CD4-positive, alpha-beta T cell treated with Interleukin-1 beta for 1 hour (primary cell): ENCODE data around the gene ADGRG2.

ENCODE experiments used
- DNase-seq, 2 donors: peaks; one replicate each; pipeline ENCODE4 v3.0.0-alpha.2; 2020 to 2022

Gene ADGRG2, protein sequence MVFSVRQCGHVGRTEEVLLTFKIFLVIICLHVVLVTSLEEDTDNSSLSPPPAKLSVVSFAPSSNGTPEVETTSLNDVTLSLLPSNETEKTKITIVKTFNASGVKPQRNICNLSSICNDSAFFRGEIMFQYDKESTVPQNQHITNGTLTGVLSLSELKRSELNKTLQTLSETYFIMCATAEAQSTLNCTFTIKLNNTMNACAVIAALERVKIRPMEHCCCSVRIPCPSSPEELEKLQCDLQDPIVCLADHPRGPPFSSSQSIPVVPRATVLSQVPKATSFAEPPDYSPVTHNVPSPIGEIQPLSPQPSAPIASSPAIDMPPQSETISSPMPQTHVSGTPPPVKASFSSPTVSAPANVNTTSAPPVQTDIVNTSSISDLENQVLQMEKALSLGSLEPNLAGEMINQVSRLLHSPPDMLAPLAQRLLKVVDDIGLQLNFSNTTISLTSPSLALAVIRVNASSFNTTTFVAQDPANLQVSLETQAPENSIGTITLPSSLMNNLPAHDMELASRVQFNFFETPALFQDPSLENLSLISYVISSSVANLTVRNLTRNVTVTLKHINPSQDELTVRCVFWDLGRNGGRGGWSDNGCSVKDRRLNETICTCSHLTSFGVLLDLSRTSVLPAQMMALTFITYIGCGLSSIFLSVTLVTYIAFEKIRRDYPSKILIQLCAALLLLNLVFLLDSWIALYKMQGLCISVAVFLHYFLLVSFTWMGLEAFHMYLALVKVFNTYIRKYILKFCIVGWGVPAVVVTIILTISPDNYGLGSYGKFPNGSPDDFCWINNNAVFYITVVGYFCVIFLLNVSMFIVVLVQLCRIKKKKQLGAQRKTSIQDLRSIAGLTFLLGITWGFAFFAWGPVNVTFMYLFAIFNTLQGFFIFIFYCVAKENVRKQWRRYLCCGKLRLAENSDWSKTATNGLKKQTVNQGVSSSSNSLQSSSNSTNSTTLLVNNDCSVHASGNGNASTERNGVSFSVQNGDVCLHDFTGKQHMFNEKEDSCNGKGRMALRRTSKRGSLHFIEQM

DNA sequence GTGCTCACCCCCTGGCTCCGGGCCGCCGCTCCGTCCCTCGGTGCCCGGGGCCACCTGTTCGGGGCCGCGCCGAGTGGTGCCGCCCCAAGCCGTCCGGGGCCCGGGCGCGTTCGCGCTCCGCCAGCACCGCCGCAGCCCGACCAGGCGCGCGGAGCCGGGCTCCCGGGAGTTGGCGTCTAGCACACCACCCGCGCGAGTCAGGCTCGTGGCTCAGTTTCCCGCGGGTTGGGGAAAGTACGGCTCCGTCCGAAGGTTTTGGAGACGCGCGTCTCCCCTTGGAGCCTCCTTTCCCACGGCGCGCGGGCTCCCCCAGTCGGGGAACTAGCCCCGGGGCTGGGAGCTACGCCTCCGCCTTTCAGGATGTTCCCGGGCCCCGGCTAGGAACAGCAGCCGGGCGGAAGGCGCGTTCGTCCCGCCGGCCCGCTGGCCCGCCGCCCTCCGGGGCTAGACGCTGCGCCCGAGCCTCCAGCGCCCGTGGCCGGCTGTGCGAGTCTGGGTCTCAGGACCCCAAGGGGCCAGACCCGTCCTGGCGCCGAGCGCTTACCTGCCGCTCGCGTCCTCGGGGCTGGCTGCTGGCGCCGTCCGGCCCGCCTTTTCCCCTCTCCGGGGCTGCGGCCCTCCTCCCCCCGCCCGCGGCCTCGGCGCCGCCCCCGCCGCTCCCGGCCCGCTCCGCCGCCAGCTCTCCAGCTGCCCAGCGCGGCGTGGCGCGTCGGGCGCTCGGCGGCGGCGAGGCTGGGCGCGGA, at the start of gene ADGRG2:
TSS of gene ADGRG2 (minus strand) at position 571 of the 743 bp plus-strand sequence. CDS start 53,634 bp downstream, outside the sequence.
- no peak for DNase-seq

DNA sequence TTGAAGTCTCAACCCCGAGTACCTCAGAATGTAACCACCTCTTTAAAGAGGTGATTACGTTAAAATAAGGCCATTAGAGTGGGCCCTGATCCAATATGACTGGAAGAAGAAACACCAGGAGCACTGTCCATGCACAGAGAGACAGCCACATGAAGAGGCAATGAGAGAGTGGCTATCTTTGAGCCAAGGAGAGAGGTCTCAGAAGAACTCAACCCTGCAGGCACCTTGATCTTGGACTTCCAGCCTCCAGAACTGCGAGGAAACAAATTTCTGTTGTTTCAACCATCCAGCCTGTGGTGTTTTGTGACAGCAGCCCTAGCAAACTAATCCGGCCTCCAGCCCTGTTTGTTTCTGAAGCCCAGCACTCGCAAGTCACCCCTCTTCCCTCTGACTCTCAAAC, 46.3 kb upstream of the ADGRG2 start:
- DNase-seq: no peak

DNA sequence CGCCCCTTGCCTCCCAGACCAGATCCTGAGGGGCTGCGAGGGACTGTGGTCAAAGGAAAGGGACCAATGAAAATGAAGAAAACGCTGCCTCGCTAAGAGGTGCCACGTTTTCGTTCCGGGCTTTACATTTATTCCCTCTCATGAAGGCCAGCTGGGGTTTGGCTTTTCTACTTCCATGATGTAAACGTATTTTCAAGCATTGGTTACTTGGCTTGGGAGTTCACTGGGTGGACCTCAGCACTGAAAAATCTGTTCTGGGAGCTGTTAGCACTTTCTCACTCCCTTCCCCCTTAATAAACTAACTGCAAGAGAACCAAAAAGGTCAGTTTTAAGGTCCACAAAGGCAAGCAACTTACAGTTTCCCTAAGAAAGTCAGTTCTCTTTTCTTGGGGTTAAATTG, 40.6 kb upstream of the ADGRG2 start:
- DNase-seq: no peak

DNA sequence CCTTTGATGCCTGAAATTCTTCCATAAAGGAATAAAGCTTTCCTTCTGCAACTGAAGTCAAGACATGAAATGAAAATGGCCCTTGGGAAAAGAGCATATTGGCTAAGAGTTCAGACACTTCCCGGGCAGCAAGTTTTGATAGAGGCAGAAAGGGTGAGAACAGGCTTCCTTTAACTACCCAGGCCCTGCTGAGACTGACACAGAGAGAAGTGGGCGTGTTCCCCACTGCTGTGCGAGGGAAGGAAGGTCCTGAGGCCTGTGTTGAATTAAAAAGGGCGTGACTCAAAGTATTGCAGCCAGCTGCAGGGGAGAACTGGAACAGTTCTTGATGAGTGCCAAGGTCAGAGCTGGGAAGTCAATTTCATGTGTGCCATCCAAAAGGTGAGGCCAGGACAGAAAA, 33.9 kb upstream of the ADGRG2 start:
- DNase-seq: no peak

DNA sequence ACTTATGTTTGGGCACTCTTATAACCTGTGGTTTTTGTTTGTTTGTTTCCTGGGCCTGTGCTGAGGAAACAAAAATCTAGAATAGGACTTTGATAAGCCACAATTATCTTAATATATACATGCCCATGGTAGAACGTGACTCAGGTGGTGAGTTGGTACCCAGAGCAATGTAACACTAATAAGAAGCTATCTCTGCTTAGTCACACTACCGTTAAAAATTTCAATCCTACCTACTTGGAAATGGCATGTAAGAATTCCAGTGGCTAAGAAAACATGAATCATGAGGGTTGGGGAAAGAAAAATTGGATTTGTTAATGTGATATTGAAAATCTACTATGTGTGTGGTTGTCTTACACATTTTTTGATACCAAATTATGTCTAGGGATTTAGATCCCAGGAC, 30.5 kb upstream of the ADGRG2 start:
- DNase-seq: no peak

DNA sequence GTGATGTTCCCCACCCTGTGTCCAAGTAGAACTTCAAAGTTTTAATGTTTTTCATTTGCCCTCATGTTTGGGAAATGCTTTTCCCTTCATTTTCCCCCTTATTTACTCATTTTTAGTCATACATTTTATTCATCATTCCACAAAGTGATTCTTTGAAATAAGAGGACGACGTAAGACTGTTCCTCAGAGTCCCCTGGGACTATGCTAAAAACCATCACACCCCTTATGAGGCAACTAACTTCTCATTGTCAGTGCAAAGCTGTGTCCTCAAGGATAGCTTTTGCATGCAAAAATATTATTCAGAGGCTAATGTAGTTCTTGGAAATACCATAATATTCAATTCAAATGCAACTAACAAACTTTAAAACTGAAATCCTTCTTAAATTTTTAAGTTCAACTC, 14.8 kb upstream of the ADGRG2 start:
- no peak for DNase-seq

DNA sequence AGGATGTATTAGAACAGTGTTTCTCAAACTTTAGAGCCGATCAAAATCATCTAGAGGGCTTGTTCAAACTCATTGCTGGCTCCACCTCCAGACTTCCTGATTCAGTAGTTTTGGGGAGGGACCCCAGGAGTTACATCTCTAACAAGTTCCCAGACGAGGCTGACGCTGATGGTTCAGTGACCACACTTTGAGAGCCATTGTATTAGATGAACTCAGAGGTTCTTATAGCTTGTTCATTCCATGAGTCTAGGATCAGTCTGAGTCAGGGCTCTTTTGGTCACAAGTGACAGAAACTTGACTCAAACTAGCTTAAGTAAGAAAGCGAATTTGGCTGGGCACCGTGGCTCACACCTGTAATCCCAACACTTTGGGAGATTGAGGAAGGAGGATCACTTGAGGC, 11.5 kb upstream of the ADGRG2 start:
- DNase-seq: no peak

DNA sequence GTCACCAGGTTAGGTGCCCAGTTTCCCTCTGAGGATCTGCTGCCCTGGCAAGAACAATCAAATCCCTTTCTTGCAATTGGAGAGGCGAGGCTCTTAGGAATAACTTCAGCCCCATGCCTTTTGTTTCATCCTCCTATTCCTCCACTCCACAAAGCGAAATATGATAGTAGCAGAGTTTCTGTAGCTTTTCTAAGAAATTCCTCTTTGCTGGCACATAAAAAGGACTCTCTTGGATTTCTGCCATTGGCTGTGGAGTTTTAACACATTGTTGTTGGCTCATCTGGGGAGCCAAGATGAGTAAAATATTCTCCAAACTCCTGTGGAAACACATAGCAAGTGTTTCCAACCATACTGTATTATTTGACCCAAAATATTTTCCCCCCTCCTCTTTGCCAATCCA, 11.0 kb upstream of the ADGRG2 start:
- no peak for DNase-seq

DNA sequence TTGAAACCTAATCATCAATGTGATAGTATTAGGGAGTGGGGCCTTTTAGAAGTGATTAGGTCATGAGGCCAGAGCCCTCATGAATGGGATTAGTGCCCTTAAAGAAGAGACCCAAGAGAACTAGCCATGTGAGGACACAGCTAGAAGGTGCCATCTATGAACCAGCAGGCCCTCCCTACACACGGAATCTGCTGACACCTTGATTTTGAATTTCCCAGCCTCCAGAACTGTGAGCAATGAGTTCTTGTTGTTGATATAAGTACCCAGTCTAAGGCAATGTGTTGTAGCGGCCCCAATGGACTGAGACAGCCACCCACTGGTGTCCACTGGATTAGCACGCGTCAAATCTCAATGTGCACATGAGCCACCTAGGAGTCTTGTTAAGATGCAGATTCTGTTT, 8.4 kb upstream of the ADGRG2 start:
- no peak for DNase-seq

DNA sequence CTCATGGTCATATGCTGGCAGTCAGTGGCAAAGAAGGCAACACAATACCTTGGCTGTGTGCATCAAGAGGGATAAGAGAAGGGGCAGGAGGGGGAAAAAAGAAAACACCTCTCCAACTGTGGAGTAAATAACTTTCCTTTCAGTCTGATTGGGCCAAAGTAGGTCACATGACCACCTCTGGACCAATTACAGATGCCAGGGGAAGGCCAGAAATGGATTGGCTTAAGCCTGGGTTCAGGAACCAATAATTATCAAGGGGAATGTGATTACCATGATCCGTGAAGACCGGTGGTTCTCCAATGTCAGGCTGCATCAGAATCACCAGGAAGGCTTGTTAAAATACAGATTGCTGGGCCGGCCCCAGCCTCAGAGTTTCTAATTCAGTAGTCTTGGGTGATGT, 7.4 kb upstream of the ADGRG2 start:
- no peak for DNase-seq

DNA sequence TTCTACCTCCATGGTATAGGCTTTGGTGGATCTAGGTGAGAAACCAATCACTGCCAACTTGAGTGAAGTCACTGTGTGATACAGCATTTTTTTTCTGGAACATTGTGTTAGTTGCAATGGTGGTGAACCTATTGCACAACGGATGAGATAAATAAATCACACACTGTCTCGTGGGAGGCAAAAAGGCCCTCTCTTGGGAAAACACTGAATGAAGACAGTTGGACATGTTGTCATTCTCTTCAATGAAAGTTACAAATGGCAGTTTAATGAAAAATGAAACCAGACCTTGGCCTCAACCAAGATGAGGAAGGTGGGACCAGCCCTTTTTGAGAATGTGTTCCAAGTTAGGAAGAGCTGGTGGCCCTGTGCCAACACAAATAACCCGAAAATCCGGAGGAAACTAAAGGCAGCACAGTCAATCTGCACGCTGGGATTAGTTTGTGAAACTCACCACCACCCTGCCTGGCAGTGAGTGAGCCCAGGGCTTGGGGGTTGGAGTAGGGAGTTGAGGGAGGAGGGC, 5.4 kb upstream of the ADGRG2 start:
- DNase-seq: no peak

DNA sequence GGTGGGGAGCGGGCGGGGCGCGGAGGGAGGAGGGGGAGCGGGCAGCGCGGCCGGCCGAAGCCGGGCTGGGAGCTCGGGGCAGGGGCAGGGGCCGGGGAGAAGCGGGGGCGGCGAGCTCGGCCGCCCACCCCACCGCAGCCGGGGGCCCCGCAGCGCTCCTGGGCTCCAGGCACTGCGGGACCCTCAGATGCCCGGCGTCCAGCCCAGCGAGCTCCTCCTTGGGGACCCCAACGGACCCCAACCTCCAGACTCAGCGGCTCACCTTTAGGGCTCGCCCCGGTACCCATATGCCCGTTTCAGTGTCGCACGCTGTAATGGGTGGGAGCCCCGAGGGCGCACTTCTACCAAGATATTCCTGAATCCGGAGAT, 357 bp upstream of the ADGRG2 start:
- DNase-seq: no peak

DNA sequence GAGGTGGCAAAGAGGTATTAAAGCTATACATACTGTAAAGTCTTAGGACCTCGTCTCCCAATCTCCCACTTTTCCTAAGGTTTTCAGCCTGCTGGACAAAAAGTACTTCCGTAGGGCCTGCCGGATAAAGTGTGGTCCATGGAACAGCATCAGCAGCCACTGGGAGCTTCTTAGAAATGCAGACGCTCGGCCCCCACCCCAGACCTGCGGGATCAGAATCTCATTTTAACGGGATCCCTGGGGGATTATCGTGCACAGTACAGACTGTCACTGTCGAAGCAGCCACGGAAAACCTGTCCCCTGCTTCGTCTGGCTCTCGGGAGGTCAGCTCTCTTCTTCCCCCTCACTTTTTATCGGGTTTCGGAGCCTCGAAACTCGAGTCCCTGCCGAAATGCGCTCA, 802 bp downstream of the ADGRG2 start:
- no peak for DNase-seq

DNA sequence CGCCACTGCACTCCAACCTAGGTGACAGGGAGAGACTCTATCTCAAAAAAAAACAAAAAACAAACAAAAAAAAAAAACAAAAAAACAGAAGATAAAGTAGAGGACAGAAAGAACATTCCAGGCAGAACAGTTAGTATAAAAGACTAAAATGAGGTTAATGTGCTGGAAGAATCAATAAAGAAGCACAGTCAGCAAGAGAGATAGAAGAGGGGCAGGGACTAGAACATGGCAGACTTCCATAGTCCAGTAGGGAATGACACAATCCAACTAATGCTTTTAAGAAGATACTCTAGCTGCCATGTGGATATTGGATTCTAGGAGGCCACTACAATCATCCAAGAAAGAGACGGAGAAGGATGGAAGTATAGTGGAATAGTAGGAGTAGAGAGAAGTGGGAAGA, 11.6 kb downstream of the ADGRG2 start:
- no peak for DNase-seq

DNA sequence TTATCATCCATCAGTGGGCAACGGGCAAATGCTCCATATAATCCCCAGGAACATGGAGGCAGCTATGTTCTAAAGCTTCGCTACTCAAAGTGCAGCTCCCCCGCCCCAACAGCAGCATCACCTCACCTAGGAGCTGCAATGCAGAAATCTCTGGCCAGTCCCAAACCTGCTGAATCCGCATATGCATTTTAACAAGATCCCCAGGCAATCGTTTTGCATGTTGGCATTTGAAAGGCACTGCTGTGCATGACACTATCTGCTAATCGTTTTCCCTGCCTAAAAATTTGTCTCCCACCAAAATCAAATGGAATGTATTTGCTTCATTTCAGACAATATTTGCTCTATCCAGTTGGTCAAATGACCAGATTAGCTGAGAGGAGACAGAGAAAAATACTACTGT, 15.2 kb downstream of the ADGRG2 start:
- DNase-seq: no peak

DNA sequence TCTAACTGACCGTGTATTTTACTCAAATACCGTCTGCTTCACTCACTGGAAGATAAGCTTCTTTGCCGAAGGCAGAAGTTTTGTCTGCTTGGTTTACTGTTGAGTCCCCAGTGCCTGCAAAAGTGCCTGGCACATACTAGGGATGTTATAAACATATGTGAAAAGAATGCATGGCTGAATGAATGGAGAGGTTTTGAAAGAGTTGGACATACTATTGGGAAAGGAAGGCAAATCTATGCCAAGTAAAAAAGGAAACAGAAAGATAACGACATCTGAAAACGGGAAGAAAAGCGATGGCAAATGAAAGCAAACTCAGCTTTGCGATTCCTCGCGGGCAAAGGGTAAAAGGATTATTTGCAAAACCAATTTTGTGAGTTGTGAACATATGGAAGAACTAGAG, 21.7 kb downstream of the ADGRG2 start:
- DNase-seq: no peak

DNA sequence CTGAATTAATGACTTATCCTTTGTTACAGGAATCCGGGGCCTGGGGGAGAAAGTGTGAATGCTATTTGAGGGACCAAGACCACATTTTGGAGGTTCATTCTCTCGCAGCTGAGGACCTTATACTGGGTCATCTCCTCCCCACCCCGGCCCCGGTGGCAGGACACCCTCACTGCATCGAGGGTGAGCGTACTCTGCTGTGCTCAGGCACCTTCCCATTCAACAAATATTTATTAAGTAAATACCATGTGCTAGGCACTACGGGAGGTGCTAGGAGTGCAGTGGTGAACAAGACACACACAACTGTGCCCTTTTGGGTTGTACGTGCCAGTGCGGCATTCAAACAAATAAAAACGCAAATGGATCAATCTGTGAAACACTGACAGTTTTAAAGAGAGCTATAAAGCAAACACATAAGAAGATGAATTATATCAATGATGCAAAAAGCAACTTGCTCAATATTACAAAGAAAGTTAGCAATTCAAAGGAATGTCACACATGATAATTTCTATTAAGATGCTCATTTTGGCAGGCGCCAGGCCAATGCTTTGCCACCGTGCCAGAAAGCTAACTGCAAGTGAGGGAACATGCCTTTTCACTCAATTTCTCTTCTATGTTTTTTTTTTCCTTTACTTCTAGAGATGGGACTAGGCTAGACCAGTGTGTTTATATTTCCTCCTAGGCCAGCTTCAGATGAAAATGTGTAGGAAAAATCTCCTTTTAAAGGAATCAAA, 24.6 kb downstream of the ADGRG2 start:
- no peak for DNase-seq

DNA sequence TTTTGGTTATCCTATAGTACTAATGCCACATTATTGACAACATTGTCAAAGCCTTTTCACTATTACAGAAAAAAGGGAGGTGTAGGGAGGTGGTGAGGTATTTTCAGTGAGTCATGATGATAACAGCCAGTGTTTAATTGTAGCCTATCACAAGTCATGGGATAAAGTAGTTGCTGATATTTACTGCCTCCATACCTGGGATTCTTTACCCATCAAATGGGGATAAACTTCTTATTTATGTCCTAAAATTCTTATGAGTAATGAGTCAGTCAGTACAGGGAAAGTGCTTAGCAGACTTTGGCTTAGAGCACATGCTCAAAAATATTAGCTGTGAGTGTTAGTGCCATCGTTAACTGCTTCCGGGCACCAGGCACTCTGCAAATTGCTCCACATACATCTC, 25.7 kb downstream of the ADGRG2 start:
- DNase-seq: no peak

DNA sequence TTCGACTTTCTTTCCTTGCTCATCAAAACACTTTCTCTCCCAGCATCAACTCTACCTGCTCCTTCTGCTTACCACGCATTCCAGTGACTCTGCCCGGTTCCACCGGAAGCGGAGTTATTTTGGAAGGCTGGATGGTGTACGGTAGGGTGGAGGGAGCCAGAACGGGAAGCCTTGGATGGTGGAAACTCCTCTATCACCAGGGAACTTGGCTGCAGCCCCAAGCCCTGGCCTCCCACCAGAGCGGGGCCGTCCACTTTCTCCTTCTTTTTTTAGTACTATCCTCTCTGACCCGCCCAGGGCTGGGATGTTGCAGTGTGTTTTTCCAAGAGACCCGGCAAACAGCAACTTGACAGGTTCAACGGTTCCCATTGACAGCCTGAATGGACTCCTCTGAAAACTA, 27.6 kb downstream of the ADGRG2 start:
- DNase-seq: no peak

DNA sequence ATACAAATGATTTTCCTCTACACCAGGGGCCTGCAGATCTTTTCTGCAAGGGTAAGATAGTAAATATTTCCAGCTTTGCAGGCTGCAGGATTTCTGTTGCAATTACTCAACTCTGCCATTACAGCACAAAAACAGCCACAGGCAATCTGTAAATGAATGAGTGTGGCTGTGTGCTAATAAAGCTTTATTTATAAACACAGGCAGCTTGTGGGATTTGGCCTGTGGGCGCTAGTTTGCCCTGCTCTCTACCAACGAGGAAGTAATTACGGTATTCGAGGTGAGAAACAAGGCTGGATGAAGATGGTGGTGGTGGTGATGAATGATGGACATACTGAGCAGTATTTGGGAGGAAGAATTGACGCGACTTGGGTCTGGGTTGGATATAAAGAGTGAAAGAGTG, 30.7 kb downstream of the ADGRG2 start:
- no peak for DNase-seq

DNA sequence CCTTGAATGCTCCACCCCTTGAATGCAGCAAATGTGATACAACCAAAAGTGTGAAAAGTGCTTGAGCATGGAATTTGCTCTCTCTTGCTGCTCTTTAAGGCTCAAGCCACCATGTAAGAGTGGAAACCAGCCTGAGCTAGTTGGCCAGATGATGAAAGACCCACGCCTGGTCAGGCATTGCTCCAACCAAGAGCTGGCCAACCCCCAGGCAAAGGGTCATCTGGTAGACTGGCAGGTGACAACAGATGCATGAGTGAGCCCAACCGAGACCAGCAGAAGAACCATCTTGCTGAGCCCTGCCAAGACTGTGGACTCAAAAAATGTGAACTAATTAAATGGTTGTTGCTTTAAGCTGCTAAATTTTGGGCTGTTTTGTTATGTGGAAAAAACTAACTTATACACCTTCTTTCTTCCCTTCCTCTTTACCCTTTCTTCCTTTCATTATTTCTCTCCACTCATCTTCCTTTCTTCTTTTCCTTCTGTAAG, 32.7 kb downstream of the ADGRG2 start:
- DNase-seq: no peak

DNA sequence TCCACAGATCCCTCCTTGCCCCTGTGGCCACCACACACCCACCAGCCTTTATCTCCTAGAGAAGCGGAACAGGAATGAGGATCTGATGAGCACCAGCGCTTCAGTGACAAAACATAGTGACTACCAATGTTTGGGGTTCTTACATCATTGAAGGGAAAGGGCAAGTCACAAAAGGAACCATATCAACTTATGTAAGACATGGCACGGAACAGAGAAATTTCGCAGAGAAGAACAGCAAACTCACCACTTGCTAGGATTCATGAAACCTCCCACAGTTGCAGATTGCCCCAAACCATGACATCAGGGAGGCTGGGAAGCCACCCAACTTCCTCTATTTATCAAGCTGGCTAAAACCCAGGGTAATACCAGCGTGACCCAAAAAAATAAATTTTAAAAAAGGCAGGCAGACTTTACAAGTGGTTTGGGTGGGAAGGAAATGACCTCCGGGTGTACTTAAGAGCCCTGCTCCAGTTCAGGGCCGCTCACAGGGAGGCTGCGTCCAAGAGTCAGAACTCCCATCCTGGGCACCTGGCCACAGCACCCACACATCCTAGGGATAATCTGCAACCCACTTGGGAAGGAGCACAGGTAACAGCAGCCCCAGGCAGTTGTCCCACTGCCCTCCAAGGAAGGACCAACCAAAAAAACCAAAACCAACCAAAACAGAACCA, 36.0 kb downstream of the ADGRG2 start:
- no peak for DNase-seq
